Activated naive CD4-positive, alpha-beta T cell (primary cell): ENCODE data around the gene ANXA8L1.
"Not testable (repeated sequence)": the region's sequence is repeated elsewhere in the genome, so short reads cannot be mapped to it uniquely, and the experiment has no call there.

Experiments used
- DNase-seq, 4 experiments: peaks; one replicate each; lab custom pipeline; 2025; lab: John Stamatoyannopoulos, UW

Gene ANXA8L1

GRCh38 chr10:46397767-46398166 is 22.2 kb downstream of the ANXA8L1 start:
- not testable (repeated sequence) for DNase-seq

GRCh38 chr10:46398212-46398886 is 22.8 kb downstream of the ANXA8L1 start:
- DNase-seq: not testable (repeated sequence)

GRCh38 chr10:46409556-46409955 is 34.0 kb downstream of the ANXA8L1 start:
- not testable (repeated sequence) for DNase-seq

GRCh38 chr10:46411123-46411522 is 35.5 kb downstream of the ANXA8L1 start:
- not testable (repeated sequence) for DNase-seq

GRCh38 chr10:46412665-46413064 is 37.1 kb downstream of the ANXA8L1 start:
- not testable (repeated sequence) for DNase-seq

GRCh38 chr10:46415291-46415690 is 39.7 kb downstream of the ANXA8L1 start:
- DNase-seq: not testable (repeated sequence)

GRCh38 chr10:46418283-46418682 is 42.7 kb downstream of the ANXA8L1 start:
- not testable (repeated sequence) for DNase-seq

GRCh38 chr10:46419570-46420379 is 44.2 kb downstream of the ANXA8L1 start:
- DNase-seq: not testable (repeated sequence)

- not testable (repeated sequence) for DNase-seq
These were observed 48.0 kb downstream of the ANXA8L1 start for GRCh38 chr10:46423550-46423949.

GRCh38 chr10:46440942-46441341 is 65.4 kb downstream of the ANXA8L1 start:
- not testable (repeated sequence) for DNase-seq
